Activated CD8-positive, alpha-beta memory T cell treated with anti-CD3 and anti-CD28 coated beads for 1 hour (primary cell): Measurements from ENCODE around the gene ELMOD3.
"Not testable (repeated sequence)": the region's sequence is repeated elsewhere in the genome, so short reads cannot be mapped to it uniquely, and the experiment has no call there.

Experiments
- DNase-seq, 2 donors: peaks; one replicate each; pipeline ENCODE4 v3.0.0-alpha.2; 2020; ENCODE audit warnings: low read depth in 1 of 2; ENCODE audit errors: extremely low read depth in 1 of 2

ELMOD3 gene

DNA sequence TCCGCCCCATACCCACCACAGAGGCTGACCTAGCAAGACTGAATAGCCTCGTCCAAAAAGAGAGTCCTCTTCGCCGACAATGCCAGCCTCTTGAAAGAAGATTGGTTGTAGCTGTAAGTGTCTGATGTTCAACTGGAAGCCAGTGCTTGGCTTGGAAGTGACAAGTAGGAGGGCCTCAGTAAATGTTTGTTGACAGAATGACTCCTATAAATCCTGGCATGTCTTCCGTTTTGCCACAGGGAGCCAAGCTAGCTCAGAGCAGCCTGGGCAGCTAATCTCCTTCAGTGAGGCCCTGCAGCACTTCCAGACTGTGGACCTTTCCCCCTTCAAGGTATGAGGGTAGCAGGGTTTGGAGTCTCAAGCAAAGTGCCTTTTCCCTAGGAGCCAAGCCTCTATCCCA lies 14.9 kb downstream of the ELMOD3 start:
- no peak for DNase-seq

DNA sequence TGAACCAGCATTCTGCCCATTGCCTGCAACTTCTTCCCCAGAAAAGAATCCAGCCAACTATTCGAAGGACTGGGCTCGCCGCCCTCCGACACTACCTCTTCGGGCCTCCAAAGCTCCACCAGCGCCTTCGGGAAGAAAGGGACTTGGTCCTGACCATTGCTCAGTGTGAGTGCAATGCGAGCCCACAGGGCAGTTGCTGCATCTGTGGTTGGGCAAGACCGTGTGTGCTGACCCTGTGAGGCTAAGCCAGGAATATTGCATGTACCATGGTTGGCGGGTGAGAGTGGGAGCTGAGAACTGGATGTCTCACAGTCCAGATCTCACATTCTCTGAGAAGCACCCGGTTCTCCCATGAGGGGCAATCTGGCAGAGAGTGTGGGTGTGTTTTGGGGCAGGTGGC lies 16.5 kb downstream of the ELMOD3 start:
- no peak for DNase-seq

DNA sequence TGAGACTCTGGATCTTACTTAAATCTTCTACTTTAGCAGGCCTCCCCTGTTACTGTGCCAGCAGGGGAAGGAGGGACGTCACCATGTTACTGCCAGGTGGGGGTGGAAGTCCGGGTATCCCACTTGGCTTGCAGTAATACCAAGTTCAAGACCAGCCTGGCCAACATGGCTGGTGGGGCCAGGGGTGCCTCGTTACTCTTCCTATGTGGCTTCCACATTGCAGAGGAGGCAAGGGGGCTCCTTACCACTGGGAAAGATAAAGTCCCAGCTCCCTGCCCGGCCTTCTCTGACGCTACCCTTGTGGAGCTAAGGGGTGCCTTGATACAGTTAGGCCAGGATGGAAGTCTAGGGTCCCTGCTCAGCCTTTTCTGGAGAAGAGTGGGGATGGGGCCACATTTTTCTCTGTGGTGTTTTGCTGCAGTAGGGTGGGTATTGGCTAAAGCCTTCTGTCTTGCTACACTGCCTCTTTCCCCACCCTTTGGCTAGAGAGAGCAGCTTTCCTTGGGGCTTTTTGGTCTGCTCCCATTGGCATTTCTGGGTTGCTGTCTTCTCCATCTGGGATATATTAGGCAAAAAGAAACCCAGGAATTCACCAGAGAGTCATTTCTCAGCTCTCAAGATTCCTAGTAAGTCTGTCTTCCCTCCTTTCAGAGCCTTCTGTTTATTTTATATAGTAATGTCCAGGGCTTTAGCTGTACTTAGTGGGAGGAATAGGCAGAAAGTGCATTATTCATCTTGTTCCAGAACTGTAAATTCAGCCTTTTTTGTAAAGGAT lies 21.9 kb downstream of the ELMOD3 start:
- DNase-seq = no peak

DNA sequence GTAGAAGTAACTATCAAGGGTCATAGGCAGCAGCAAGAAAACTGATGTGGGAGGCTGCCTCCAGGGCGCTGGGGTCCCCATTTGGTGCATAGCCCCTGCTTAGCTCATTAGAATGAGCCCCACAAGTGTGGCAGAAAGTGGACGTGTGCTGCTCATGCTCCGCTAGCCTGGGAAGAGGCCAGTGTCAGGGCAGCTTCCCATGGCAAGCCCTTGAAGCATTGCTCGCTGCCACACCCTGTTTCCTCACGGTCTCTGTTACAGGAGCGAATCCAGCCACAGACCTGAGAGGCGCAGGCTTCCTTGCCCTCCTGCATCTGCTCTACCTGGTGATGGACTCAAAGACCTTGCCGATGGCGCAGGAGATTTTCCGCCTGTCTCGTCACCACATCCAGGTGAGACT lies 22.5 kb downstream of the ELMOD3 start:
- no peak for DNase-seq

DNA sequence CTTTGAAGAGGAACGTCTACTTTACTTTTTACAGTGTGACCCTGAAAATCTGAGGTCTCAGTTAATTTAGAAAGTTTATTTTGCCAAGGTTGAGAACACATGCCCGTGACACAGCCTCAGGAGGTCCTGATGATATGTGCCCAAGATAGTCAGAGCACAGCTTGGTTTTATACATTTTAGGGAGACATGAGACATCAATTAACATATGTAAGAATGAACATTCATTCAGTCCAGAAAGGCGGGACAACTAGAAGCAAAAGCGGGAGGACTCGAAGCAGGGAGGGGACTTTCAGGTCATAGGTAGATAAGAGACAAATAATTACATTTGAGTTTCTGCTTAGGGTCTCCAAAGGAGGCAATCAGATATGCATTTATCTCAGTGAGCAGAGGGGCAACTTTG lies 23.7 kb downstream of the ELMOD3 start:
- no peak for DNase-seq

DNA sequence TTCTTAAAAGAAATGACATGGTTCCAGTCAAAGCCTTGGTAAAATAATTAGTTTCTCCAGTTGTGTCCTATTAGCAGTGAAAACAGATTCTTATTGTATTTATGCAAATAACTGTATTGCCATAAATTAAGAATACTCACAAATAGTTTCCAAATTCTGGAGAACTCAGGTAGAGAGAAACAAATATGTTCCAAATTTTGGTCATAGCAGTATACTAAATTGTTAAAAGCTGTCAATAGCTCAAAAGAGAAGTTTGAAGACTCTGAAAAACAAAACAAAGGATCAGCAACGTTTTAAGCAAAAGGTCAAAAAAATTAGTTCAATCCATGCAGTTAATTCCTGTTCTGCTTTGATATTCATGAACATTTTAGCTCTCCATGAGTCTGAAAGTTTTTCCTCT lies 25.5 kb downstream of the ELMOD3 start:
- no peak for DNase-seq

DNA sequence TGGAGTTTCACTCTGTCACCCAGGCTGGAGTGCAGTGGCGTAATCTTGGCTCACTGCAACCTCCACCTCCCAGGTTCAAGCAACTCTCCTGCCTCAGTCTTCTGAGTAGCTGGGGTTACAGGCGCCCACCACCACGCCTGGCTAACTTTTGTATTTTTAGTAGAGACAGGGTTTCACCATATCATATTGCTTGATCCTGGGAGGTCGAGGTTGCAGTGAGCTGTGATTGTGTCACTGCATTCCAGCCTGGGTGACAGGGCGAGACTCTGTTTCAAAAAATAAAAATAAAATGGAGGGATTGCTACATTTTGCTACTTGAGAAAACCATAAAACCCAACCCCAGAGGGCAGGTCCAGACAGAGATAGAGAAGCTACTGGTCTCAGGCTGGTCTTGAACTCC lies 28.6 kb downstream of the ELMOD3 start:
- DNase-seq = not testable (repeated sequence)

DNA sequence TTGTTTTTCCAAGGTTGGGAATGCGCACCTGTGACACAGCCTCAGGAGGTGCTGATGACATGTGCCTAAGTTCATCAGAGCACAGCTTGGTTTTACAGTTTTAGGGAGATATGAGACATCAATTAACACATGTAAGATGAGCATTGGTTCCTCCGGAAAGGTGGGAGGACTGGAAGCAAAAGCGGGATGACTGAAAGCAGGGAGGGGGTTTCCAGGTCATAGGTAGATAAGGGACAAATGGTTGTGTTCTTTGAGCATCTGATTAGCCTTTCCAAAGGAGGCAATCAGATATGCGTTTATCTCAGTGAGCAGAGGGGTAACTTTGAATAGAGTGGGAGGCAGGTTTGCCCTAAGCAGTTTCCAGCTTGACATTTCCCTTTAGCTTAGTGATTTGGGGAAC lies 29.3 kb downstream of the ELMOD3 start:
- DNase-seq = no peak

DNA sequence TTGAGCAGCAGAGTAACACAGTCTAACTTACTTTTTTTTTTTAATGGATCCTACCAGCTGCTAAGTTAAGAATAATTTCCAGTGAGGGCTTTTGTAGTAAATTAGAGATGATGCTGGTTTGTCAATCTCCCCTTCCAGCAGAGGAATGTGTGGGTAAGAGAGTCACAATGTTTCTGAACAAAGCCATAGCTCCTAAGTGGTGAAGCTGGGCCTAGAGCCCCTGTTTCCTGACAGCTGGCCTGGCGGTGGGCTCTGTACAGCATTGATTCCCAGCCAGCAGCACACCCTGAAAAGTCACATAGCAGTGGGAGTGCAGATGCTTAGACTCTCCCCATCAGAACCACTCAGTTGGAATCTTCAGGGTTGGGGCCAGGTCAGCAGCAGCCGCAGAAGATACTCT lies 31.2 kb downstream of the ELMOD3 start:
- DNase-seq = no peak

DNA sequence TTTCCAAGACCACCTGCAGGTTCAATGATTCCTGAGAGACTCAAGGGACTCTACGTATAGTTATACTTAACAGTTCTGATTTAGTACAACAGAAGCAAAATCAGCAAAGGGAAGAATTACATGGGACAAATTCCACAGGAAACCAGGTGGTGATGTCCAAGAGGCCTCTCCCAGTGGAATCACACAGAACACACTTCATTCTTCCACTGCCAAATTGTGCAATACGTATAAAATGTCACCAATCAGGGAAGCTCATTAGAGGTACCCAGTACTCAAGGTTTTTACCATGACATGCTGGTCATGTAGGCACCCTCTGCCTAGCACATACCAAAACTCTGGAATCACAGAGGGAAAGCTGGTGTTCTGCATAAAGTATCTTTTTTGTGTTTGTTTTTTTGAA lies 33.2 kb downstream of the ELMOD3 start:
- no peak for DNase-seq

DNA sequence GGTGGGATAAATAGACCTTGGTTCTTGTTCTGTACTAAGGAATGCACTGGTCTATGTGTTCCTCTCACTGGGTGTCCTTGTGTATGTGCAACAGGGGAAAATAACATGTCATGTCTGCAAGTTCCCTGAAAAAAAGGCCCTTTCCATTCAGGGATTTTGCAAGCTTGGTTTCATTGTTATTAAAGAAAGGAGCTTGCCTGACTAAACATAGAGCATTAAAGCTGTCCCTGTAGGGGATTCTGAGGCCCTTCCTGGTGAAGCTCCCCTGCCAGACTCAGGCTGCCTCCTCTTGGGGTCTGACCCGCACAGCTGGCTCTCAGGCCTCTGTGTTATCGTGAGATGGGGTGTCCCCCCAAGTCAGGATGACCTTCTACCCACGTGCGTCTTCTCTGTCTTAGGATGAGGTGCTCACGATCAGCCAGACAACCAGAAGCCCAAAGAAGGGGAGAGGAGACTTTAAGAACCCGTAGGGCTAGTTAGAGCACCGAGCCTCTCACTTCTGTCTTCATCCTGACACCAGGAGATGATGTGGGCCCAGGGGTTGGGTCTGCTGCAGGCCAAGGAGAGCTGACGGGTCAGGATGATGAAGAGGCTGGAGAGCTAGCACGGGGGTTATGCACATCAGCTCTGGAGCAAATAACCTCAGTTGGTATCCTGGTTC lies 34.4 kb downstream of the ELMOD3 start:
- no peak for DNase-seq

DNA sequence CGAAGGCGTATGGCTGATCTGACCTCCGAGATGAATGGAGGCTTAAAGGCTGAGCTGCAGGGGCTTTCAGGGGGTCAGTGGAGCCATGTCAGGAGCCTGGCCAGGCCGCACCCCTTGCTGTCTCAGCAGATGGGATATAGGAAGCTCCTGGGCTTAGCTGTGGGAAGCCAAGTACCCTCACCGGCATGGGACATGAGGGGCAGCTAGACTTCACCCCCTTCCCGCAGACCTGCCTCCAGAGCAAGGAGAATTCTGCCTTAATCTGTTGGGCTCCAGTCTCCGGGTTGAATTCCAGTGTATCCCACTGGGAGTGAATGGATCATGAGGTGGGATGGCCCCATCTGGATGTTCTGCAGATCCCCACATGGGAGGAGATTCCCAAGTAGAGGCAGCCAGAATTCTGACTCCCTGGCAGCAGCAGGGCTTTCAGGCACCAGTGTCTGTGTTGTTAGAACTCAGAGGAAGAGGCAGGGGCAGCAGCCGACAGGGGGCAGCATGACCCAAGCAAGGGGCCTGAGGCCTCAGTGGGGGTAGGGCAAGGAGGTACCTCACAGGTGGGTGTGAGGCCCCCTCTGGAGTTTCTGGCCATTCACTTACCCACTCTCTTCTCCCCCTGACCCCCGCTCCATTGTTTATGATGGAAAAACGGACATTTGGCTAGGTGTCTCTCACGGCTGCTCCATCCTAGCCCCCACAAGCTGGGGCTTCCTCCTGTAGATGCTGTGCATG lies 36.5 kb downstream of the ELMOD3 start:
- DNase-seq = peak; percentile 44 to 68

DNA sequence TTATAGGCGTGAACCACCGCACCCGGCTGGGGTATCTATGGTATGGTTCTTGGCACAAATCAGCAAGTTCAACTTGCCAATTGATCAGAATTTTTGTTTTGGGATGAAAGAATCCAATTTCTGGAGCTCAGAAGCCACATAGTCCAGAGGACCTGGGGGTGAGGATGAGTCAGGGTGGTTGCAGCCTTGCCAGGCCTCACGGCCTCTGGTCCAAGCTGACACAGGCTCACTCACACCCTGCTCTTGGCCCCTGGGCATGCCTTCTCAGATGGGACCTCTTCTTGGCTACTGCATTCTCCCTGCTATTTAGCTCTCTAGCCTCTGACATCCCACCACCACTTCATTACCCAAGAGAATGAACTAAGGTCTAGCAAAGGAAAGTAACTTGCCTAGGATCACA lies 39.3 kb downstream of the ELMOD3 start:
- DNase-seq = no peak

DNA sequence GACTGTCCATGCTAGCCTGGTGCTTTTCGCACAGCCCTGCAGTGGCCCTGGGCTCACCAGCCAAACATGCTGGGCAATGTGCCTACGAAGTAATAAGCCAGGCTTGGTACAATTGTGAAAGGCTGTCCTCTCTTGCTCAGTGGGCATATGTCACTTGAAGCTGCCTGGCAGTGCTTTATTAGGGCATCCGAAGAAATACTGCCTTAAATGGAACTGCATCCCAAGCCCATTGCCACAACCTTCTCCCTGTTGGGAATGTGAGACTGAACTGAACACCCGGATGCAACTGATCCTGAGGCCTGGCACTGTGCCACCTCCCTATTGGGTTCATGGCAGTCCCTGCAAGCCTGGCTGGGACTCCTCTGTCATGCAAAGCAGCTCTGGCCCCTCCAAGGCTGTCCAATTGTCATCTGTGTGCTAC lies 39.7 kb downstream of the ELMOD3 start:
- DNase-seq = no peak

DNA sequence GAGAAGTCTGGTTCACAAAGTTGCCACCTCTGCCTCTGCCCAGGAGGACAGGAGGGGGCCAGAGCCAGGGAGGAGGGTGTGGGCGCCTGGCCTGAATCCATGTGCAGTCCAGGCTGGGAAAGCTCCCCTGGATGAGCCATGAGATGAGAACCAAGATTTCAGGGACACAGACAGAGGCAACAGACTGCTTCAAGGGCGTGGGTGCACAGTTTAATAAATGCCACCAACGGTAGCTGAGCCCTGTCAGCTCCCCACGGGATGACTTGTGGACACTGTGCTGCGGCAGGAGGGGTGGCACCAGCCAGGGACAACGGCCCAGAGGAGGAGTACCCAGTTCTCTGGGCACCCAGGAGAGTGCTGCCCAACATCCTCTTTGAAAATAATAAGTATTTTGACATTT lies 40.4 kb downstream of the ELMOD3 start:
- no peak for DNase-seq

DNA sequence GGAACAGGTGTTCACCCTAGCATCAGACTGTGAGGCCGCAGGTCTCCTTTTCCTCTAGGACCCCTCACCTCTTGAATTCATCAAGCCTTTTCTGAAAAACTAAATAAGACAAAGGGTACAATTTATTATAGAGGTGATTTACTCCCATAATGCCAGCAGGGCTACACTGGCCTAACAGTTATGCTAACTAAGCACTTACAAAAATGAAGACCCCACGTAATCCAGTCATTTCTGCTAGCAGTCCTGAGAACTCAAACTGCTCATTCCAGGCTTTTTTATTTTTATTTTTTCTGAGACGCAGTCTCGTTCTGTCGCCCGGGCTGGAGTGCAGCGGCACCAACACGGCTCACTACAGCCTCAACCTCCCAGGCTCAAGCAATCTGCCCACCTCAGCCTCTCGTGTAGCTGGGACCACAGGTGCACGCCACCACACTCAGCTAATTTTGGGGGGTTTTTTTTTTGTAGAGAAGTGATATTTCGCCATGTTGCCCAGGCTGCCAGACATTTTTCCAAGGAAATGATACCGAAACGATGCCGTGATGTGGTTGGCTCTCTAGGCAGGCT lies 41.4 kb downstream of the ELMOD3 start:
- no peak for DNase-seq

DNA sequence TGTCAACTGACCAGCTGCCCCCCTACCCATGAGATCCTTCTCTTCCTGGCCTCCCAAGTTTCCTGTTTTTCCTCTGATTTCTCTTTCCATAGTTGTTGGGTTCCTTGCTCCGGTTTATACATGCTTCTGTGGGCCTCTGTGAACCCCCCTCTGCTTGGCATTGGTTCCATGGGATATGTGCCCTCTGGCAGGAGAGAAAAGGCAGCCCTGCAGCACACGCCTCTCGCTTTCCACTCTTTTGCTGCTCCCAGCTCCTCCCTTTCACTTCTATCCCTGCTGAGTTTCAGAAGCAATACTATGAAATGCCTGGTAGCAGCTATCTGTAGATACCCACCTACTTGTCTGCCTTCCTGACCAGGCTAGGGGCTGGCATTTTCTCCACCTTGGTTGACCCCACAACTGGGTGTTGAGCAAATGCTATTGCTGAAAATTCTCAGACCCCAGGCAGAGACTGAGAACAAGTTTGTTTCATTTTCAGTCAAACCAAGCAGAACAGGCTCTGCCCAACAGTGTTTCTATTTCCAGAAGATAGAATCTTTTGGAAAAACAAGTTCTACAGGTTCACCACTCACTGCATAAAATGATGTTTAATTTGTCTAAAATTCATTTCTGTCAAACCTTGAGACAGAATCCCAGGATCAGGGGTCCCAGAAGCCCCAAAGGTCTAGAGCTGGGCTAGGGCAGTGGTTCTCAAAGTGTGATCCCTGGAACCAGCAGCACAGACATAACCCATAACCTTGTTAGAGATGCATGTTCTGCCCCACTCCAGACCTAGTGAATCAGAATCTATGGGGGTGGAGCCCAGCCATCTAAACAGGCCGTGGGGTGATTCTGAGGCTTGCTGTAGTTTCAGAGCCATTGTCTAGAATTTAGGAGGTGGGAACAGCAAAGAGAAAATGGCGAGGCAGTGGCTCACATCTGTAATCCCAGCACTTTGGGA lies 42.2 kb downstream of the ELMOD3 start:
- no peak for DNase-seq

DNA sequence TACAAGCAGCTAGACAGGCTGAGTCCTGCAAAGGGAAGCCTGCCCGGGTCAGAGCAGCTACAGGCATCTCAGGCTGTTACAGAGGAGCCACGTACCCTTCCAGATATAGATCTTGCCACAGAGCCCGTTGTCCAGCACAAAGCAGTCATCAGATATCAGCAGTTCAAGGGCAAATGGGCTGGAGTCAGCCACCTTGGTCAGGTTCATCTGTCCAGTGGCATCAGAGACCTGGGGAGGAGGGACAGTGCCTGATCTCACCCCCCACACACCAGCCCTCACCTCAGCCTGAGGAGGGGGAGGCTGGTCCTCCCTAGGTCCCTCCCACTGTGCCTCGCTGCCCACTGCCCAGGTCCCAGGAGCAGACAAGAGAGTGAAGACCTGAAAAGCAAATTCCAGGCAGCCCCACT lies 43.4 kb downstream of the ELMOD3 start:
- DNase-seq = no peak

DNA sequence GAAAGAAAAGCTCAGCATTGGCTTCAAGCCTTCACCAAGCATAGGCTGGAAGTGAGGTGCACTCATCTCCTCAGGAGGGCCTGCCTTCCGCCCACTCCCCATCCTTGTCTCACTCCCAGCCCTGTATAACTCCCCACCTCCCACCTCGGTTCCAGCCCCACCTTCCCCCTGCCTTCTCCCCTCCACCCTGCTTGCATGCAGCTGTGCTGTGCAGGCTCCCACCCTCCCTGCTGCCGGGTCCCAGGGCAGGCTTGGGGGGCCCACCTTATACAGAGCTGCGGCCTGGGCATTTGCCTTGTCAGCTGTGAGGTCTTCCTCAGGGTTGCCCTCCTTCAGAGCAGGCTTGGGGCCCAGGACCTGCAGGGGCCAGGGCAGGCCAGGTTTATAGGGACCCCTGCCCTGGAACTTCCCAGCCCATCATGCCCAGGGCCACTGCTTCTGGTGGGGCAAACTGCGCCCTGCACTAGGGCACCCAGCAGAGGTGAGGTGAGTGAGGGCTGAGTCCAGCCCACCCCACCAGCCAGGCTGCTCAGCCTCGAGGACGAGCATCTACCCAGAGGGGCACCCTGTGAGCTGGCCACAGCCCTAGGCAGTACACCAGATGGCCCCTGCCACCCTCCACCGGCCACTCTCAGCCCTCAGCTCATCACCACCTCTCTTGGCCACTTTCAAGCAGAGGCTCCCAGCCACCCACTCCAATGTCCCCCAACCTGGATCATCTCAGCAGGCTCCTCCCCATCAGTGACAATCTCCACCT lies 44.0 kb downstream of the ELMOD3 start:
- DNase-seq = no peak

DNA sequence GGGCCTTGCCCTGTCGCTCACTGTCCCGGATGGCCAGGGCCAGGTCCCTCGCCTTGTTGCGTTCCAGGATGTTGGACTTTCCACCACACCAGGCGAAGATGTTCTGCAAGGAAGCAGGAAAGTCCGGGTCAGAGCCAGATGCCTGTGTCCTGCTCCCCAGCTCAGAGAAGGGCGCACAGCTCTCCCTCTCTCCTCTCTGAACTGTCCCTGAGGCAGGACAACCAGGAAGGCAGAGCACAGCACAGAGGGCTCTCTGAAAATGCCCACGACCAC lies 44.5 kb downstream of the ELMOD3 start:
- DNase-seq = no peak
